ENCODE measurements around the gene FIBCD1. TPM values are rescaled to one million over a fixed set of nuclear protein-coding genes. Genes with fewer than 3 reads are reported as not detected.

Gene FIBCD1
- total and polyA plus RNA-seq, 4 donors, result 0.97 to 7.7 (median 4.1) TPM

DNA sequence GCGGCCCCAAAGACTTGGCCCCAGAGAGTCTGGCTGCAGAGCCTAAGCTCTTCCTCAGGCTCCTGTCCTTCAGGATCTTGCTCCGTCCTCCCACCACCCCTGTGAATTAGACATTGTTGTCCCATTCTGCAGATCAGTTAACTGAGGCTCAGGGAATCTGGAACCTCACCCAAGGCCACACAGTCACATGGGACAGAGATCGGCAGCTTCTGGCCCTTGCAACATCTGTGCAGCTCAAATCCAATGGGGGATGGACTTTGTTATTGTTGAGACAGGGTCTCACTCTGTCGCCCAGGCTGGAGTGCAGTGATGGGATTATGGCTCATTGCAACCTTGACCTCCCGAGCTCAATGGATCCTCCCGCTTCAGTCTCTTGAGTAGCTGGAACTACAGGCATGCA, 46.0 kb upstream of the FIBCD1 start:
- peaks cover 0 to 7% (median 0%) of the 10 kb centered on the region in 3 donors for H3K27me3 ChIP-seq (ENCODE audit: control insufficient read depth in 3 of 3, insufficient read depth in 3 of 3, low read length in 2 of 3)
- ATAC-seq (ENCODE audit: insufficient read depth, low FRiP score) (no peak), DNase-seq (no peak)
- TF ChIP-seq, protein P1, sequence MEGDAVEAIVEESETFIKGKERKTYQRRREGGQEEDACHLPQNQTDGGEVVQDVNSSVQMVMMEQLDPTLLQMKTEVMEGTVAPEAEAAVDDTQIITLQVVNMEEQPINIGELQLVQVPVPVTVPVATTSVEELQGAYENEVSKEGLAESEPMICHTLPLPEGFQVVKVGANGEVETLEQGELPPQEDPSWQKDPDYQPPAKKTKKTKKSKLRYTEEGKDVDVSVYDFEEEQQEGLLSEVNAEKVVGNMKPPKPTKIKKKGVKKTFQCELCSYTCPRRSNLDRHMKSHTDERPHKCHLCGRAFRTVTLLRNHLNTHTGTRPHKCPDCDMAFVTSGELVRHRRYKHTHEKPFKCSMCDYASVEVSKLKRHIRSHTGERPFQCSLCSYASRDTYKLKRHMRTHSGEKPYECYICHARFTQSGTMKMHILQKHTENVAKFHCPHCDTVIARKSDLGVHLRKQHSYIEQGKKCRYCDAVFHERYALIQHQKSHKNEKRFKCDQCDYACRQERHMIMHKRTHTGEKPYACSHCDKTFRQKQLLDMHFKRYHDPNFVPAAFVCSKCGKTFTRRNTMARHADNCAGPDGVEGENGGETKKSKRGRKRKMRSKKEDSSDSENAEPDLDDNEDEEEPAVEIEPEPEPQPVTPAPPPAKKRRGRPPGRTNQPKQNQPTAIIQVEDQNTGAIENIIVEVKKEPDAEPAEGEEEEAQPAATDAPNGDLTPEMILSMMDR (IDR thresholded peaks at IDR 0.05; ENCODE audit: control extremely low read depth, extremely low read depth), result no peak
- H3K9me3 ChIP-seq (ENCODE audit: control insufficient read depth in 4 of 4, insufficient read depth in 3 of 4, low read length in 3 of 4), result no peaks in the 10 kb centered on the region
- no peak overlapping the region for H3K27ac ChIP-seq (ENCODE audit: low read depth in 1 of 2, low read length in 1 of 2)
- H3K4me3 ChIP-seq, result no peak overlapping the region
- H3K4me1 ChIP-seq (ENCODE audit: control insufficient read depth in 5 of 5, insufficient read depth in 5 of 5, low read length in 5 of 5), result no peaks in the 10 kb centered on the region
- H3K9ac ChIP-seq (ENCODE audit: insufficient read depth in 1 of 2, low read length in 2 of 2), result no peak overlapping the region
- no peaks in the 10 kb centered on the region for H3K36me3 ChIP-seq (ENCODE audit: control insufficient read depth in 4 of 4, insufficient read depth in 4 of 4, low read length in 4 of 4)
- WGBS, 2 donors, result 87 to 88% methylated on average over 6 of the region's 6 CpGs

DNA sequence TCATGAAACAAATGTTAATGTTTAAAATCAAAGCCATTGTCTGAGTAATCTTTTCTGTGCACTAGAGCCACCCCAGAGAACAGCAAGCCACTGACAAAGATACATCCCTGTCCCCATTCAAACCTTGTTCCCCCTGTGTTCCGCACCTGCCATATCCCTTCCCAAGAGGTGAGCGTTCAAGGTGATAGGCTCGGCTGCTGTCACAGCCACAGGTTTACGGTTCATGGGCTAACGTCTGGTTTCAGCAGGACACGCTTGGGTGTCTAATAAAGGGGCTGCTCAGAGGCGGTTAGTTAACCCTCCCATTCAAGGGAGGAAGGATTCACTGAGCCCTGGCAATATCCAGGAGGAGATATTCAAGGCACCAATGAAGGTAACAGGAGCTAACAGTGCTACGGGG, 45.5 kb upstream of the FIBCD1 start:
- WGBS, 2 donors, result 86 to 95% methylated on average over 8 of the region's 8 CpGs
- Histone ChIP-seq H3K36me3 (ENCODE audit: control insufficient read depth in 4 of 4, insufficient read depth in 4 of 4, low read length in 4 of 4) (no peaks in the 10 kb centered on the region), H3K9ac (ENCODE audit: insufficient read depth in 1 of 2, low read length in 2 of 2) (no peak overlapping the region), H3K4me1 (ENCODE audit: control insufficient read depth in 5 of 5, insufficient read depth in 5 of 5, low read length in 5 of 5) (no peaks in the 10 kb centered on the region), H3K4me3 (no peak overlapping the region), H3K27me3 (ENCODE audit: control insufficient read depth in 3 of 3, insufficient read depth in 3 of 3, low read length in 2 of 3) (peaks cover 0 to 7% (median 0%) of the 10 kb centered on the region in 3 donors), H3K9me3 (ENCODE audit: control insufficient read depth in 4 of 4, insufficient read depth in 3 of 4, low read length in 3 of 4) (no peaks in the 10 kb centered on the region), H3K27ac (ENCODE audit: low read depth in 1 of 2, low read length in 1 of 2) (no peak overlapping the region)
- ATAC-seq (ENCODE audit: insufficient read depth, low FRiP score) (no peak), DNase-seq (no peak)
- TF ChIP-seq, protein P1 (IDR thresholded peaks at IDR 0.05; ENCODE audit: control extremely low read depth, extremely low read depth), result no peak

DNA sequence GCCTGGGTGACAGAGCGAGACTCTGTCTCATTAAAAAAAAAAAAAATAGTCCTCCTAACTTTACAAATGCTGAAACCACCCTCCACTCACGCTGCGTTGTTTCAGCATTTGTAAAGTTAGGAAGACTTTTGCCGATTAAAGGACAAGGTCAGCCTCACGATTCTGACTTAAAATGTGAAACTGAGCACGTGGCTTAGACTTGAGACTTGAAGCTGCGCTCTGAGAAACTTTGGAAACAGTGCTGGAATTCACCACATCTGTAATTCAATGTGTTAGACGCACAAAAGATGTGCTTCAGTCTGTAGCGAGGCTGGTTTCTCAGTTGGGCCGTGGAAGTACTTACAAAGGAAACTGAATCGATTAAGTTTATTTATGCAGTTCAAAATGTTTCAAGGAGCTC, 44.9 kb upstream of the FIBCD1 start:
- TF ChIP-seq, protein P1 (IDR thresholded peaks at IDR 0.05; ENCODE audit: control extremely low read depth, extremely low read depth), result no peak
- H3K4me3 ChIP-seq, result no peak overlapping the region
- no peak overlapping the region for H3K27ac ChIP-seq (ENCODE audit: low read depth in 1 of 2, low read length in 1 of 2)
- H3K36me3 ChIP-seq (ENCODE audit: control insufficient read depth in 4 of 4, insufficient read depth in 4 of 4, low read length in 4 of 4), result no peaks in the 10 kb centered on the region
- no peak for DNase-seq
- peaks cover 0 to 7% (median 0%) of the 10 kb centered on the region in 3 donors for H3K27me3 ChIP-seq (ENCODE audit: control insufficient read depth in 3 of 3, insufficient read depth in 3 of 3, low read length in 2 of 3)
- H3K9ac ChIP-seq (ENCODE audit: insufficient read depth in 1 of 2, low read length in 2 of 2), result no peak overlapping the region
- H3K9me3 ChIP-seq (ENCODE audit: control insufficient read depth in 4 of 4, insufficient read depth in 3 of 4, low read length in 3 of 4), result no peaks in the 10 kb centered on the region
- no peaks in the 10 kb centered on the region for H3K4me1 ChIP-seq (ENCODE audit: control insufficient read depth in 5 of 5, insufficient read depth in 5 of 5, low read length in 5 of 5)
- WGBS, 2 donors, result 84 to 85% methylated on average over 11 of the region's 11 CpGs
- no peak for ATAC-seq (ENCODE audit: insufficient read depth, low FRiP score)

DNA sequence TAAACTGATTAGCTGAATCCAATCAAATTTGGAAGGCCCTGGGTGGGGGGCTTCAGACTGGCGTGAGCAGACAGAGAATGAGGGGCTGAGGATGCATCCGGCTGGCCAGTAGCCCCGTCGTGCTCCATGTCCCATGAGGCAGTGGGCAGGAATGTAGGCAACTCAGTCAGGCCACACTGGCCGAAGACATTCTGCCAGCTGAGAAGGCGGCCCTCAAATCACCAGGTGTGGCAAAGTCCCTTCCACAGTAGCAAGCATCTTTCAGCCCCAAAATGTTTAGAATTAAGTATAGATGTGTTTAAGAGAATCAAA, 44.3 kb upstream of the FIBCD1 start:
- TF ChIP-seq, protein P1 (IDR thresholded peaks at IDR 0.05; ENCODE audit: control extremely low read depth, extremely low read depth), result no peak
- H3K4me3 ChIP-seq, result no peak overlapping the region
- no peak overlapping the region for H3K9ac ChIP-seq (ENCODE audit: insufficient read depth in 1 of 2, low read length in 2 of 2)
- no peak for ATAC-seq (ENCODE audit: insufficient read depth, low FRiP score)
- 92 to 94% methylated on average over 5 to 6 of the region's 6 CpGs for WGBS, 2 donors
- no peak for DNase-seq
- H3K27ac ChIP-seq (ENCODE audit: low read depth in 1 of 2, low read length in 1 of 2), result no peak overlapping the region
- H3K9me3 ChIP-seq (ENCODE audit: control insufficient read depth in 4 of 4, insufficient read depth in 3 of 4, low read length in 3 of 4), result no peaks in the 10 kb centered on the region
- peaks cover 0 to 7% (median 0%) of the 10 kb centered on the region in 3 donors for H3K27me3 ChIP-seq (ENCODE audit: control insufficient read depth in 3 of 3, insufficient read depth in 3 of 3, low read length in 2 of 3)
- H3K36me3 ChIP-seq (ENCODE audit: control insufficient read depth in 4 of 4, insufficient read depth in 4 of 4, low read length in 4 of 4), result no peaks in the 10 kb centered on the region
- no peaks in the 10 kb centered on the region for H3K4me1 ChIP-seq (ENCODE audit: control insufficient read depth in 5 of 5, insufficient read depth in 5 of 5, low read length in 5 of 5)

Data from lung (tissue), 12 donors.